ENCODE measurements around the gene TMEM163.

The TMEM163 gene

GRCh38 chr2:134636714-134637113 lies 82.1 kb downstream of the TMEM163 start (continued):
- no peak for TF ChIP-seq SALL2 (tag by site-specific recombination; IDR thresholded peaks at IDR 0.05; ENCODE audit: borderline replicate concordance)
- no peak for TF ChIP-seq KLF7 (tag by site-specific recombination; IDR thresholded peaks at IDR 0.05; ENCODE audit: borderline replicate concordance)
- no peak for TF ChIP-seq ZNF747 (tag by site-specific recombination; IDR thresholded peaks at IDR 0.05)
- TF ChIP-seq ZNF394 (tag by site-specific recombination; IDR thresholded peaks at IDR 0.05; ENCODE audit: borderline replicate concordance) = no peak
- no peak for TF ChIP-seq ZNF514 (tag by site-specific recombination; IDR thresholded peaks at IDR 0.05)
- no peak for TF ChIP-seq ZNF571 (tag by site-specific recombination; IDR thresholded peaks at IDR 0.05)
- TF ChIP-seq ZNF423 (tag by site-specific recombination; IDR thresholded peaks at IDR 0.05) = no peak

GRCh38 chr2:134634054-134634753 lies 84.6 kb downstream of the TMEM163 start:
- Histone ChIP-seq H3K9me3 (ENCODE audit: control insufficient read depth, insufficient read depth, low read depth, low read length) (no peaks in the 10 kb centered on the region), H3K4me1 (ENCODE audit: control insufficient read depth, insufficient read depth, low read length) (no peaks in the 10 kb centered on the region), H3K27ac (ENCODE audit: extremely low read depth, low read depth, low read length) (no peak overlapping the region), H3K4me3 (ENCODE audit: low read depth, low read length) (no peak overlapping the region), H3K36me3 (ENCODE audit: control insufficient read depth in 2 of 2, insufficient read depth in 1 of 2, low read length in 2 of 2) (no peaks in the 10 kb centered on the region)
- CTCF ChIA-PET = interaction anchor here (0.9 kb wide), 1 partner anchor 223 kb away, joined by 3 read pairs; no protein-coding TSS in a partner anchor
- POLR2A ChIA-PET = no interaction called here
- no peak for TF ChIP-seq GFI1B (tag by site-specific recombination; IDR thresholded peaks at IDR 0.05)
- TF ChIP-seq ZBTB11 (tag by site-specific recombination; conservative IDR thresholded peaks at IDR 0.05; ENCODE audit: low read depth) = no peak
- TF ChIP-seq ZFP37 (tag by site-specific recombination; IDR thresholded peaks at IDR 0.05) = no peak
- TF ChIP-seq, protein P1, sequence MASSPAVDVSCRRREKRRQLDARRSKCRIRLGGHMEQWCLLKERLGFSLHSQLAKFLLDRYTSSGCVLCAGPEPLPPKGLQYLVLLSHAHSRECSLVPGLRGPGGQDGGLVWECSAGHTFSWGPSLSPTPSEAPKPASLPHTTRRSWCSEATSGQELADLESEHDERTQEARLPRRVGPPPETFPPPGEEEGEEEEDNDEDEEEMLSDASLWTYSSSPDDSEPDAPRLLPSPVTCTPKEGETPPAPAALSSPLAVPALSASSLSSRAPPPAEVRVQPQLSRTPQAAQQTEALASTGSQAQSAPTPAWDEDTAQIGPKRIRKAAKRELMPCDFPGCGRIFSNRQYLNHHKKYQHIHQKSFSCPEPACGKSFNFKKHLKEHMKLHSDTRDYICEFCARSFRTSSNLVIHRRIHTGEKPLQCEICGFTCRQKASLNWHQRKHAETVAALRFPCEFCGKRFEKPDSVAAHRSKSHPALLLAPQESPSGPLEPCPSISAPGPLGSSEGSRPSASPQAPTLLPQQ (tag by site-specific recombination; IDR thresholded peaks at IDR 0.05) = no peak
- no peak for TF ChIP-seq ZFHX2 (tag by site-specific recombination; conservative IDR thresholded peaks at IDR 0.05)
- TF ChIP-seq AEBP2 (tag by site-specific recombination; IDR thresholded peaks at IDR 0.05; ENCODE audit: borderline replicate concordance) = no peak
- no peak for TF ChIP-seq ZNF654 (tag by site-specific recombination; IDR thresholded peaks at IDR 0.05; ENCODE audit: low read depth)
- no peak for TF ChIP-seq ZBTB21 (tag by site-specific recombination; IDR thresholded peaks at IDR 0.05)
- no peak for TF ChIP-seq ZBTB7A (tag by site-specific recombination; IDR thresholded peaks at IDR 0.05; ENCODE audit: low read depth)

DNA sequence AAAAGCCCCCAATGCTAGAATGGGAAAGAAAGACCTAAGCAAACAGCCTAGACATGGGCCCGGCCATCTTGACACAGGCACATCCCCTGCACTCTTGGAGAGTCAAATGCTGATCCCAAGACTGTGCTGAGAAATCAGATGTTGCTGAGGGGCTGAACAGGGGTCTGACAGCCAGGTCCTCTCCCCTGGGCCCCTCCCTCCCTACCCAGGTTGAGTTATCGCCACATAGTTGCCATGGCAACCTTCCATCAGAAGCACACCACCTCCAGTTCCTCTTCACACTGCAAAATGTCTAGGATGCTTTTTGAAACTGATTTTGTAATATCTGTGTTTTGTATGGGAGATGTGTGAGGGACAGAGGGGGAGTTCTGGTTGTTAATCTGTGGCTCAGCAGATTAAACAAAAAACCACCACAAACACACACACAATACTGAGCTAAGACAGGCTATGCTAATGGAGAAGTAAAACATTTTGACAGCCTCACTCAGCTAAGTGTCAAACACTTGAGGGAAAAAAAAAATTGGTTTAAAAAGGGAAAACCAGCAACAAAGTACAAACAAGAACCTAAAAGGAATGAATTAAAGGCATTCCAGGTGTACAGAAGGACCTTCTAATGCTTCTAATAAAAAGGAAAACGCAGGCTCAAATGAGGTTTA lies 88.2 kb downstream of the TMEM163 start:
- ChIA-PET POLR2A (no interaction called here), CTCF (no interaction called here)
- H3K27ac ChIP-seq (ENCODE audit: extremely low read depth, low read depth, low read length) = no peak overlapping the region
- H3K36me3 ChIP-seq (ENCODE audit: control insufficient read depth in 2 of 2, insufficient read depth in 1 of 2, low read length in 2 of 2) = no peaks in the 10 kb centered on the region
- no peak for TF ChIP-seq SP3 (tag by site-specific recombination; IDR thresholded peaks at IDR 0.05)
- no peak for TF ChIP-seq ZNF48 (tag by site-specific recombination; IDR thresholded peaks at IDR 0.05)
- TF ChIP-seq ZNF529 (tag by site-specific recombination; IDR thresholded peaks at IDR 0.05; ENCODE audit: insufficient replicate concordance) = no peak
- no peak for TF ChIP-seq ZNF140 (tag by site-specific recombination; IDR thresholded peaks at IDR 0.05)
- no peak for TF ChIP-seq ZBTB1 (tag by site-specific recombination; IDR thresholded peaks at IDR 0.05)
- TF ChIP-seq YY2 (tag by site-specific recombination; IDR thresholded peaks at IDR 0.05) = no peak
- no peak for TF ChIP-seq SCRT1 (tag by site-specific recombination; IDR thresholded peaks at IDR 0.05; ENCODE audit: borderline replicate concordance)
- no peaks in the 10 kb centered on the region for H3K4me1 ChIP-seq (ENCODE audit: control insufficient read depth, insufficient read depth, low read length)
- no peak overlapping the region for H3K4me3 ChIP-seq (ENCODE audit: low read depth, low read length)
- H3K9me3 ChIP-seq (ENCODE audit: control insufficient read depth, insufficient read depth, low read depth, low read length) = no peaks in the 10 kb centered on the region
